Central memory CD4-positive, alpha-beta T cell (primary cell): ENCODE results near the gene SRC.
"Not testable (repeated sequence)": the region's sequence is repeated elsewhere in the genome, so short reads cannot be mapped to it uniquely, and the experiment has no call there.

Source experiments
- DNase-seq: peaks from one replicate; pipeline ENCODE4 v3.0.0; 2022

The SRC gene

DNA sequence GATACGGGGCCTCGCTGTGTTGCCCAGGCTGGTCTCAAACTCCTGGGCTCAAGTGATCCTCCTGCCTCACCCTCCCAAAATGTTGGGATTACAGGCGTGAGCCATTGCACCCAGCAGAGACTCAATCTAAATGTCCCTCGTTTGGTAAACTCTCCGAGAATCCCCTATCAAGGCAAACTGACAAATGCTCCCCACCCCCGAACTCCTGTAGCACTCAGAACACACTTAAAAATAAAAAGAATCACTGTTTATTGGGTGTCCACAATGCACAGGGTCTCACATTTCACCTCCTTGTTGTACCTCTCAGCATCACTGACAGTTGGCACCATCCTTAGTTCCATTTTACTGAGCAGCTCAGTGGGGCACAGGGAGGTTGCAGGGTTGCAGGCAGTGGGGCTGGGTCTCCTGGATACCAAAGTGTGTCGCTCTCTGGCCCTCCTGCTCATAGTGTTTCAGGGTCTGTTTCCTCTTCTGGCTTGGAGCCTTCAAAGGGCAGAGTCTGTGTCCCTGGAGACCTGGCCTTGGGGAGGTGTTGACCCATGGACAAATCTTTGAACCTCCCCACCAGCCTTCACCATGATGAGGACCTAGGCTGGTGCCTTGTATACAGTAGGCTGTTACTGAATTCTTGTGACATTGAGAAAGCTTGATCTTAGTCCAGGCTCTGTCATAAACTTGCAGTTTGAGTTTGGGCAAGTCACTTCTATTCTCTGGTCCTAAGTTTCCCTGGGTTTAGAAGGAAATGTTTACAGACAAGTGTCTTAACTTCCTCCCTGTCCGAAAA, 8.5 kb upstream of the SRC start:
- DNase-seq = no peak

DNA sequence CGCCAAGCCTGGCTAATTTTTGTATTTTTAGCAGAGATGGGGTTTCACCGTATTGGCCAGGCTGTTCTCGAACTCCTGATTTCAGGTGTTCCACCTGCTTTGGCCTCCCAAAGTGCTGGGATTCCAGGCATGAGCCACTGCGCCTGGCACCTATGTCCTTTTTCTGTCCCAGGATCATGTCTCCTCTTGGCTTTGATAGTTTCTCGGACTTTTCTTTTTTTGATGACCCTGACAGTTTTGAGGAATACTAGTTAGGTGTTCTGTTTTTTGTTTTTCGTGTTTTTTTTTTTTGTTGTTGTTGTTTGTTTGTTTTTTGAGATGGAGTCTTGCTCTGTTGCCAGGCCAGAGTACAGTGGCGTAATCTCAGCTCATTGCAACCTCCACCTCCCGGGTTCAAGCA, 7.6 kb upstream of the SRC start:
- DNase-seq = not testable (repeated sequence)

- DNase-seq = no peak
Measured at GRCh38 chr20:37339208-37339607, 6.7 kb upstream of the SRC start.

DNA sequence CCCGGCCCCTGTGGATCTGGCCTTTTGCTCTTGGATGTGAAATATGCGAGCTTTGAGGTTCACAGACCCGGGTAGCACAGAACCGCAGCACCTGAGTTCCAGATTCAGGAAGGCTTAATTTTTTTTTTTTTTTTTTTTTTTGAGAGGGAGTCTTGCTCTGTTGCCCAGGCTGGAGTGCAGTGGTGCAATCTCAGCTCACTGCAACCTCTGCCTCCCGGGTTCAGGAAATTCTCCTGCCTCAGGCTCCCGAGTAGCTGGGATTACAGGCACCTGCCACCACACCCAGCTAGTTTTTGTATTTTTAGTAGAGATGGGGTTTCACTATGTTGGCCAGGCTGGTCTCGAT, 6.2 kb upstream of the SRC start:
- not testable (repeated sequence) for DNase-seq

DNA sequence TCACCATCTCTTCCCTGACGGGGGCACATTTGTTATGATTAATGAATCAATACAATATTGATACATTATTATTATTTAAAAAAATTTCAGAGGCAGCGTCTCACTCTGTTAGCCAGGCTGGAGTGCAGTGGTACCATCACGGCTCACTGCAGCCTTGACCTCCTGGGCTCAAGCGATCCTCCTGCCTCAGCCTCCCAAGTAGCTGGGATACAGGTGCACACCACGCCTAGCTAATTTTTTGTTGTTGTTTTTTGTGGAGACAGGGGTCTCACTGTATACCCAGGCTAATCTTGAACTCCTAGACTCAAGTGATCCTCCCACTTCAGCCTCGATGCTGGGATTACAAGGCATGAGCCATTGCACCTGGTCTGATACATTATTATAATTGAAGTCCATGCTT, 4.9 kb upstream of the SRC start:
- DNase-seq = no peak

- no peak for DNase-seq
Measured at GRCh38 chr20:37341632-37342031, 4.3 kb upstream of the SRC start.

GRCh38 chr20:37342231-37343177, 3.4 kb upstream of the SRC start:
- no peak for DNase-seq

- DNase-seq = no peak
Measured at GRCh38 chr20:37343212-37343993, 2.5 kb upstream of the SRC start.

- no peak for DNase-seq
Measured at GRCh38 chr20:37343994-37344355, 2.0 kb upstream of the SRC start.

DNA sequence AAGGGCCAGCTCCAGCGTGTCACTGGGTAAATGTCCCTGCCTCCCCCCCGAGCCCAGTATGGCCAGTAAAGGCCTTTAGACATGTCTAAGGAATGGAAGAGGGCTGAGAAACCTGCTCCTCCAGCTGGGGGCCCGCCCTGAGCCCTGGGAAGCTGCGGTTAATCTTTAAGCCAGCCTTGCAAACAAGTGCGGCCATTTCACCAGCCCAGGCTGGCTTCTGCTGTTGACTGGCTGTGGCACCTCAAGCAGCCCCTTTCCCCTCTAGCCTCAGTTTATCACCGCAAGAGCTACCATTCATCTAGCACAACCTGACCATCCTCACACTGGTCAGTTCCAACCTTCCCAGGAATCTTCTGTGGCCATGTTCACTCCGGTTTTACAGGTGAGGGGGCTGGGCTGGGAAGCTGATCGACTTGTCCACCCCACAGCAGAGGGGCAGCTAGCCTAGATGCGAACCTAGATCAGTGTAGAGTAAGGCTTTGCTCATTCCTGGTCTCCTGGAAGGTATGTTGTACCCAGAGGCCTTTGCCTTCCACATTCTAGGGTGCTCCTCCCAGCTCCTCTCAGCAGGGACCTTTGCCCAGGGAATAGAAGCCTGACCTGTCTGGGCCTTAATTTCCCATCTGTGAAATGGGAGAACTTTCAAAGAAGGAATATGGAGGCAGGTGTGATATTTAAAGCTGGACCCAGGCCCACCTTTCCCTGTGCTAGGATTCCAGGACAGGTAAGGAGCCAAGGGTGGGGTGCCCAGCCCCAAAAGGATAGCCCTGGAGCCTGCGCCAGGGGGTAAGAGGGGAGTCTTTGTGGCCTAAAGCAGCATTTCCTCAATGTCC, 1.2 kb upstream of the SRC start:
- no peak for DNase-seq

DNA sequence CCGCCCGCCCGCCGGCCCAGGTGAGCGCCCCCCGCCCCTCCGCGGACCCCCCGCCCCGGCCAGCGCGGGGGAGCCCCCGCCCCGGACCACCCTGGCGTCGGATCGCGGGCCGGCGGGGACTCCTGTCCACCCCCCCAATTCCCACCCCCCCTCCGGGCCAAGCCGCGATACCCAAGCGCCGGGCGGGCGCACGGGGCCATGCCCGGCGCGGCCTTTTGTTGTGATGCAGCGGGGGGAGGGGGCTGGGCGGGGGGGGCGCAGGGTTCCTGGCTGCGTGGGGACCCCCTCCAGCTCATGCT, 245 bp downstream of the SRC start:
- no peak for DNase-seq

- DNase-seq = no peak
Measured at GRCh38 chr20:37346535-37347346, 801 bp downstream of the SRC start.

GRCh38 chr20:37347347-37347823, 1.4 kb downstream of the SRC start:
- DNase-seq = no peak

DNA sequence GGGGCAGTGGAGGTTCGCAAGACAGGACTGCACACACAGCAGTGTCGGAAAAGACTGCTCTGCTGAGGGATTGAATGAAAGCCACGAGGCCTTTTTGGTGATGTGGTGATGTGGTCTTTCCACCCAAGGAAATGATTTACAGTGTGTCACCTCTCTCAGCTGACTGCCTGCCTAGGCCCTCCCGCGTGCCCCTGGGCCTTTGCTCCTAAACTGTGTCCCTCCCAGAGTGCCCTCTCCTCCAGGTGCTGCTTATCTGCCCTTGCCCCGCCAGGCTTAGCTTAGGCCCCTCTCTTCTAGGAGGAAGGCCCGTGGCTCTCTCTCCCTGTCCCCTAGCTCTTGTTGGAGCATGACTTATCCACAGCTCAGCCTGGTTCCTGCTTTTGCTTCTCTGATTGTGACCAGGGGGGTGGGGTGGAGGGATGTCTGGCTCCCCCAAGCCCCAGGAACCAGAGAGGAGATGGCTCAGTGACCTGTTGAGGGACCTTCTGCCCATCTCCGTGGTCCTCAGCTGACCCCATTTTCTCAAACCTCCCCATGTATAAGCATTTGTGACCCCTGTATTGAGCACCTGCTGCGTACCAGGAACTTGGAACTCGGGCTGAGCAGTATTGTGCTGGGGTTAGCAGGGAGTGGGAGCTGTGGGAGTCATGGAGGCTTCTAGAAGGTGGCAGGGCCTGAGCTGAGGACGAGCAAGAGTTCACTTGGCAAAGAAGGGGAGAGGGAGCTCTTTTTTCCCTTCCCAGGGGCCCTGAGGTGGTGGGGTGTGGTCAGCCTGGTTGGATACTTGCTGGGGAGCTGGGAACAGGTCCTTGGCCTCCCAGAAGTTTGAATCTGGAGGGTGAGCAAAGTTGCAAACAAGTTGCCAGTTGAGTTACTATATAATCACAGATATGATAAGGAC, 2.2 kb downstream of the SRC start:
- no peak for DNase-seq

DNA sequence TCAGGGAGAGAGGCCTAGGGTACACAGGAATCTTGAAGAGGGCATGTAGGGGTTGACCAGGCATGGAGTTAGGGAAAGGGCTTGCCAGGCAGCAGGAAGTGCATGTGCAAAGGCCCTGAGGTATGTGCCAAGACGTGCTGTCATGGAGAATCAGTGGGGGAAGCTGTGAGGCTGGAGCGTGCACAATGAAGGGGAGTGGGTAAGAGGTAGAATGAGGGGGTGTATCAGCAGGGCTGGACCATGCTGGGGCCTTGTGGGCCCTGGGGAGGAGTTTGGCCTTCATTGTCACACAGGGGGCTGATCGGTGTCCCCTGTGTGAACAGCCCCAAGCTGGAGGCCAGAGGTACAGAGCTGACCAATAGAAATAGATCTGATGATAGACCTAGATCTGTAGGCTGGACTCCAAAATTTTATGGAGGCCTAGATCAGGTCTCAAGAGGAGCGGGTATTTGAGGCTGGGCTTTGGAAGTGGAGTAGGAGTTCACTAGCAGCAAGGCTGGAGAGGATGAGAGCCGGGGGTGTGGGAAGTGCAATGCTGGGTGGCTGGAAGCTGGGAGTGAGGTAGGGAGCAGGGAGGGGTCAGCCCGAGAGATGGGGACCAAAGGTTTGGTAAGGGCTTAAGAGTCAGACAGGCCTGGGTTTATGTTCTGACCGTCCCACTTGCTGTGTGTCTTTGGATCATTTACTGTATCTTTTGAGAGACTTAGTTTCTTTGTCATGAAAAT, 3.0 kb downstream of the SRC start:
- DNase-seq = no peak

DNA sequence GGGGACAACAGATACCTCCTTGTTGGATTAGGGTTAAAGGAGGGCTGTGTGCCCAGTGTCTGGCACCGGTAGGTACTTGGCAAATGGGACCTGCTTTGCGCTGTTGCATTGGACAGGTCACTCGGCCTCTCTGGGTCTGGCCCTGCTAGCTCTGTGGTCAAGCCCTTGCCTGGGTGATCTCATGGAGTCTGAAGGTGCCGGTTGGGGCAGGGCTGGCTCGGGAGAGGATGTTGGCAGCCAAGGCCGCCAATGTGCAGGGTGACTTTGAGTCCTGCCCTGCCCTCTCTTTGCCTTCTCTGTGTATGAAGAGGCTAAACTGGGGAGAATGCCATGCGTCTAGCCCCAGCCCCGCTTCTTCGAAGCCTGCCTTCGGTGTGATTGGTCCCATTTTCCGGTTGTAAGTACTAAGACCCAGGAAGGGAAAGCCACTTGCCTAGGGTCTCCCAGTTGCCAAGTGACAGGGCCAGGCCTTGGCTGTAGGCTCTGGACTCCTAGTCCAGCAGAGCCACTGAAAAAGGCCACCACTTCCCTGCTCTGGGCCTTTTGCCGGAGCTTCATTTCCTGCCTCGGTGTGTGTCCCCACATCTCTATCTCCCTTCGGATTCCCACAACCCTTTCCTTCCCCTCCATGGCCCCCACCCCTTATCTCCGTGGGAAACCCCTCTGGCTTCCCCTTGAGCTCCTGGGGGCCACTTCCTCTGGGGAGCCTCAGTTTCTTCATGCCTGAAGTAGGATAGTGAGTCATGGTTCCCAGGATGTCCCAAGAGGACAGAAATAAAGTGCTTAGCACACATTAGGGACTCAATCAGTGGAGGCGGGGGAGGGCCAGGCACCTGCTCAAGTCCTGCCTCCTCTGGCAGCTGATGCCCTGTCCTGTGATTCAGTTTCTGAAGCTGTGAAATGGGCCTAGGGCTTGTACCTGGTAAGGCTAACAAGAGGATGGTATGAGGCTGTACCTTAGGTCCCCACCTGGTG, 3.9 kb downstream of the SRC start:
- no peak for DNase-seq

- no peak for DNase-seq
Measured at GRCh38 chr20:37350649-37351574, 5.0 kb downstream of the SRC start.
